Jurkat, Clone E6-1 (cell line): ENCODE results near the gene FER1L5.
"Not testable (repeated sequence)": the region's sequence is repeated elsewhere in the genome, so short reads cannot be mapped to it uniquely, and the experiment has no call there.

Experiments used
- DNase-seq: peaks from one replicate; pipeline ENCODE4 v3.0.0-alpha.2; 2011; ENCODE audit warnings: low read depth, low spot score
- H3K4me3 ChIP-seq: 2 replicates; pipeline ENCODE4 v1.5.1; 2011; ENCODE audit warnings: mild to moderate bottlenecking, low read length, control low read depth, moderate library complexity

Gene FER1L5

DNA sequence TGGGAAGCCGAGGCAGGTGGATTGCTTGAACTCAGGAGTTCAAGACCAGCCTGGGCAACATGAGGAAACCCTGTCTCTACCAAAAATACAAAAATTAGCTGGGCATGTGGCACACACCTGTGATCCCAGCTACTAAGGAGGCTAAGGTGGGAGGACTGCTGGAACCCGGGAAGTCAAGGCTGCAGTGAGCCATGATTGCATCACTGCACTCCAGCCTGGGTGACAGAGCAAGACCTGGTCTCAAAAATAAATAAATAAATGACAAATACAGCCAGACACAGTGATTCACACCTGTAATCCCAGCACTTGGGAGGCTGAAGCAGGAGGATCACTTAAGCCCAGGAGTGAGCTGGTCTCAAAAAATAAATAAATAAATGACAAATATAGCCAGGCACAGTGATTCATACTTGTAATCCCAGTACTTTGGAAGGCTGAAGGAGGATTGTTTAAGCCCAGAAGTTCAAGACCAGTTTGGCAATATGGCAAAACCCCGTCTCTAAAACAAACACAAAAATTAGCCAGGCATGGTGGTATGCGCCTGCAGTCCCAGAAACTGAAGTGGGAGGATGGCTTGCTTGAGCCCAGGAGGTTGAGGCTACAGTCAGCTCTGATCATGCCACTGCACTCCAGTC lies 10.6 kb upstream of the FER1L5 start:
- H3K4me3 ChIP-seq = no peak overlapping the region
- no peak for DNase-seq

- no peak for DNase-seq
- H3K4me3 ChIP-seq = no peak overlapping the region
Measured at GRCh38 chr2:96633641-96634040, 8.9 kb upstream of the FER1L5 start.

DNA sequence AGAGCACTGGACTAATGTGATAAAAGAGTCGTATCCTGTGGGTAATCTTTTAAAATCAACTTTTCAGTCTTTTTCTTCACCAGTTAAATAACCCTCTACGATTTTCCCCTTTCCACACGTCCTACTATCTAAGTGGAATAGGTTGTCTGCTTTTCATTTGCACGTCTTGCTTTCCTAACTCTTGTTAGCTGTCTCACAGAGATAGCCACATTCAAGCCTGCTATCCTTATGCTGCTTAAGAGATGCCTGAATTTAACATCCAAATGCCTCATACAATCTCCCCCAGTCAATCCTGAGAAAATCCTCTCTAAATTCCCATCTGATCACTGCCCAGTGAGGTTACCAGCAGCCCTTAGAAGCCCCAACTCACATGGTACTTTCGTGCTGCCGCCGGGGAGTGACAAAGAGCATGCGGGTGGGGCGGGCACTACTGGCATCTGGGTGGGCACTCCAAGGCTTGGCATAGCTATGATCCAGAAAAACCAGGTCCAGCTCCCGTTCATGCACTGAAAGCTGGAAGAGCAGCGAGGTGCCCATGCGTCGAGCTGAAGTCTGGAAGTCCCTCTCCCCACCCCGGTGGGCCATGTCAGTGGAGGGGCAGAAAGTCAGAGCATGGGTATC lies 5.9 kb upstream of the FER1L5 start:
- H3K4me3 ChIP-seq = peak overlapping the region; percentile 71
- DNase-seq = no peak

DNA sequence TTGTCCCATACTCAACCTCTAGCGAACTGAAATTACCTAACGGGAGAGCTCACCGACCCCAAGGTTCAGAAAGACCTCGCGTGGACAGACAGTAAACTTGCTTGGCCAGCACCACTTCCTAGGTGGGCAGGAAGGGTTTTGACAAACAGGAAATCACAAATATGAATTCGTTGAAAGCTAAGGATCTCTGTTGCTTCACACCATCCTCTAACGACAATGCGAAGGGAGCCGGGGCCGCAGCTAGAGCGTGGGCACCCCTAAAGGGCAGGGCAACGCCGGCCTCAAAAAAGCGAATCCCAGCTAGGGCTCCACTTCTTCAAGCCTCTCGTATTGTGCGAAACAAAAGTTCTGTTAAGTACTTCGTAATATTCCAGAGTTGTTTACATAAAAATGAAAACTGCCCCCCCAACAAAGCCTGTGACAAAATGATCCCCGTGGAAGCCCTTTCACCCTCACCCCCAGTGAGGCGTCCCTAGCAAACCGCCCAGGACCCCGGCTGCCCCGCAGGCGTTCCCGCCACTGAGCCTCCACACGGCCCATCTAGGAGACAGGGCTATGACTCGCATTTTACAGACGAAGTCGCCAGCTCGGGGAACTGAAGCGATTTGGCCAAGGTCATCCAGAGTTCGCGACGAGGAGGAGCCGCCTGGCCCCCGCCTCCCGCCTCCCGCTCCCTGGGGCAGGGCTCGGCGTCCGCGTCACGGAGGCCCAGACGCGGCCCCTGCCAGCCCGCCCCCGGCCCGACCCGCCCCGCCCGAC lies 5.0 kb upstream of the FER1L5 start:
- peak overlapping the region; percentile 71 for H3K4me3 ChIP-seq
- DNase-seq = peak; percentile 16

- peak within 1 kb of the TSS; percentile 71 for H3K4me3 ChIP-seq
- DNase-seq = peak; percentile 84
Measured at GRCh38 chr2:96638144-96639121, 4.1 kb upstream of the FER1L5 start, which contains the start of gene KANSL3. Gene KANSL3, minus strand, starts transcription at chr2:96638312. Its CDS starts 1,177 bp downstream, at chr2:96637135.

DNA sequence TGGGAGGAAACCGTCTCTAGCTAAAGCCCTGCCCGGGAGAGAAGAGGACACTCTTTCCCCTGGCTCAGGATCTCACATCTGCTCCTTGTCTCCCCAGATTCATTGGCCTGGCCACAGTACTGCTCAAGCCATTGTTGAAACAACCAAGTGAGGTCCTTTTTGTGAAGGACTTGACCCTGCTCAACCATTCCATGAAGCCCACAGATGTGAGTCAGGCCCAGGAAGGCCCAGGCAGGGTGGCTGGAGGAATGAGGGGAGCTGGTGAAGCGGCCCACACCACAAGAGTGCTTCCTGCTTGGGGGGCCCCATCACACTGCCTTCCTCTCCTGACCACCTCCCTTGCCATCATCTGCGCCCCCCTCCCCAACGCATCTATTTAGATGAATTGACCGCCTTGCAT lies 5.1 kb downstream of the FER1L5 start:
- H3K4me3 ChIP-seq = no peak overlapping the region
- DNase-seq = no peak

GRCh38 chr2:96648306-96648930 lies 5.9 kb downstream of the FER1L5 start:
- H3K4me3 ChIP-seq = no peak overlapping the region
- DNase-seq = no peak

- no peak for DNase-seq
- H3K4me3 ChIP-seq = no peak overlapping the region
Measured at GRCh38 chr2:96649342-96649741, 6.8 kb downstream of the FER1L5 start.

DNA sequence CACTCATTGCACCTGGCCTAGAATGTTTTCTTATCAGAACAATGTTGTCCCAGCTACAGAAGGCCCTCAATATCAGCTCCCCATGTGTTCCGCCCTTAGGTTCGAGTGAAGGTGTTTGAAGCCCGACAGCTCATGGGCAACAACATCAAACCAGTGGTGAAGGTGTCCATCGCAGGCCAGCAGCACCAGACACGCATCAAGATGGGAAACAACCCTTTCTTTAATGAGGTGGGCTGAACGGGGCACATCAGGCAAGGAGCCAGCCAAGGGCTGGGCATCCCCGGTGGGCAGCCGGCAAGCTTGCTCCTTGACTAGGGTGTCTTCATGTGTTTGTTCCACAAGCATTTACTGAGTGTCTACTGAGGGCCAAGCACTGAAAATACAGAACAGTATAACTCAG lies 9.2 kb downstream of the FER1L5 start:
- DNase-seq = no peak
- H3K4me3 ChIP-seq = no peak overlapping the region

- DNase-seq, H3K4me3 ChIP-seq: not testable (repeated sequence)
Measured at GRCh38 chr2:96654791-96655190, 12.2 kb downstream of the FER1L5 start.

- DNase-seq = no peak
- H3K4me3 ChIP-seq = no peak overlapping the region
Measured at GRCh38 chr2:96655526-96655925, 13.0 kb downstream of the FER1L5 start.

DNA sequence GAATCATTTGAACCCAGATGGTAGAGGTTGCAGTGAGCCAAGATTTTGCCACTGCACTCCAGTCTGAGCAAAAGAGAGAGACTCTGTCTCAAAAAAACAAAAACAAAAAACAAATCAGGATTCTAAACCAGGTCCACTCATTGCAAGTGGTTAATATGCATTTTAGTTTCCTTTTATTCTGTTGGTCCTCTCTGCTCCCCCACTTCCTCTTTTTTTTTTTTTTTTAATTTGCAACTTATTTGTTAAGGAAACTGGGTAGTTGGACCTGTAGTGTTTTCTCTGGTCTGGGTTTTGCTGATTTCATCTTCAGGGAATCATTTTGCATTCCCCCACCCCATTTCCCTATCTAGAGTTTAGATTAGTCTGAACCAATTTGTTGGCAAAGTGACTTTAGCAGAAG lies 14.0 kb downstream of the FER1L5 start:
- DNase-seq = no peak
- no peak overlapping the region for H3K4me3 ChIP-seq

GRCh38 chr2:96661324-96661723 lies 18.8 kb downstream of the FER1L5 start:
- no peak overlapping the region for H3K4me3 ChIP-seq
- no peak for DNase-seq

DNA sequence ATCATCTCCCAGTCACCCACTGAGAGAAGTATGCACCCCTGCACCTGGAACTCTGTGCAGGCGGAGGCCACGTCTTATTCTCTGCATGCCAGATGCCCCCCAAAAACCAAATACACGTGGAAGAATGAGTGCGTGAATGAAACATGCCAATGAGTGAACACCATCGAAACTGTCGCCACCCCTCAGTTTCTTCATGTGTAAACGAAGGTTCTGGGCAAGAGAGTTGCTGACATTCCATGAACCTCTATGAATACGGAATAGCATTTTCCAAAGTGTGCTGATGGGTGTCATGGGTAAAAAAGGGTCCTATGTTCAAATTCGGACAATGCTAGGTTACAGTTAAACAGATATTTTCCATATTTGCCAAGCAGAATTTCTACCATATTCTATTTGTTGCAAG lies 19.8 kb downstream of the FER1L5 start:
- H3K4me3 ChIP-seq = no peak overlapping the region
- DNase-seq = no peak

DNA sequence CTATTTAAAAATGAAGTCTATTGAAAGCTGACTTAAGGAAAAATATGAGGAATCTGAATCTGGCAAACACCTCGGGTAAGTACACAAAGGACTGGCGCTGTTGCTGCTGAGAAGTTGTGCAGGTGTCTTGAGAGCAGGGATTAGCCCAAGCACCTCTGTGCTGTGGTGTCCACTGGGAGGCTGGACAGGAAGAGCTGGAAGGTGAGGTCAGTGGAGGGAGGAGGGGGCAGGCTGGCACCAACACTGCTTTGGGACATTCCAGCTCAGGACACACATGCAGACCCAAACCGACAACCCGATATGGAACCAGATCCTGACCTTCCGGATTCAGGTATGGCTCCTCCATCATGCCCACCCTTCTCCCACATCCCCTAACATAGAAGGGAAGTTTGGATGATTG lies 20.6 kb downstream of the FER1L5 start:
- no peak overlapping the region for H3K4me3 ChIP-seq
- DNase-seq = no peak

DNA sequence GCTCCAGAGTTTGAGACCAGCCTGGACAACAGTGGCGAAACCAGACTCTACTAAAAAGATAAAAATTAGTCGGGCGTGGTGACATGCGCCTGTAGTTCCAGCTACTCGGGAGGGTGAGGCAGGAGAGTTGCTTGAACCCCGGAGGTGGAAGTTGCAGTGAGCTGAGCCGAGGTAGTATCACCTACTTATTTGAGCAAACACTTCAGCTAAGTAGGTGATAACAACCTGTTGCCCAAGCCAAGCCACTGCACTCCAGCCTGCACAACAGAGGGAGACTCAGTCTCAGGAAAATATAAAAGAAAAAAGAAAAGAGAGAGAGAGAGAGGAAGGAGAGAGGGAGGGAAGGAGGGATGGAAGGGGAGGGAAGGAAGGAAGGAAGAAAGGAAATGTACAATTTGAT lies 21.3 kb downstream of the FER1L5 start:
- DNase-seq = no peak
- H3K4me3 ChIP-seq = no peak overlapping the region

DNA sequence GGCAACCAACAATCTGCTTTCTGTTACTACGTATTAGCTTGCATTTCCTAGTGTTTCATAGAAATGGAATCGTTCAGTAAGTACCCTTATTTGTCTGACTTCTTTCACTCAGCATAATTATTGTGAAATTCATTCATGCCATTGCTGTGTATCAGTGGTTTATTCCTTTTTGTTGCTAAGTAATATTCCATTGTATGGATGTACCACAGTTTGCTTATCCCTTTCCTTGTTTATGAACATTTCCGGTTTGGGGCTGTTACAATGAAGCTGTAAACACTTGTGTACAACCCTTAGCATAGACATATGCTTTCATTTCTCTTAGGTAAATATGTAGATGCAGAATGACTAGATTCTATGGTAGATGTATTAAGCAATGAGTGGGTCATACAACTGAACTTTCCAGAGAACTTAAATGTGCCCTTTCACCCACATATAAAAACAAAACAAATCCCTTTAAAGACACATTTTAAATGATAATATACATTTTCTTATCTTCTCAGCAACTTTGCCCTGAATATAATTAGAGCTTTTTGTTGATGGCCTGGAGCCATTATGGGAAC lies 21.9 kb downstream of the FER1L5 start:
- DNase-seq = no peak
- H3K4me3 ChIP-seq = no peak overlapping the region

GRCh38 chr2:96665083-96665569 lies 22.6 kb downstream of the FER1L5 start:
- H3K4me3 ChIP-seq = no peak overlapping the region
- DNase-seq = no peak
